Nephron (organoid): ENCODE results near the gene ZNF516.
A peak's percentile ranks its signal among the peaks of the same experiment; 100 is the strongest.

Experiments used
- H3K27ac Mint-ChIP-seq, 3 experiments: 2 replicates each; pipeline ENCODE4 v1.8.0; 2020; ENCODE audit warnings: mixed read lengths in 3 of 3, mild to moderate bottlenecking in 2 of 3, moderate library complexity in 1 of 3
- H3K27me3 Mint-ChIP-seq: 2 replicates; pipeline ENCODE4 v1.8.0; 2021; ENCODE audit warnings: low read depth, mild to moderate bottlenecking, moderate library complexity, mixed read lengths
- H3K36me3 Mint-ChIP-seq: 2 replicates; pipeline ENCODE4 v1.8.0; 2020; ENCODE audit warnings: low read depth, mixed read lengths
- H3K4me1 Mint-ChIP-seq: 2 replicates; pipeline ENCODE4 v1.8.0; 2020; ENCODE audit warnings: mixed read lengths
- H3K4me3 Mint-ChIP-seq, 3 experiments: 2 replicates each; pipeline ENCODE4 v1.8.0; 2020; ENCODE audit warnings: mild to moderate bottlenecking in 3 of 3, mixed read lengths in 3 of 3, moderate library complexity in 2 of 3
- H3K9me3 Mint-ChIP-seq: 2 replicates; pipeline ENCODE4 v1.8.0; 2020; ENCODE audit warnings: mixed read lengths
- CTCF ChIP-seq, 3 experiments: fragments of 200-600 bp; sonication (generic); IDR thresholded peaks; one replicate each; pipeline ENCODE4 v1.5.0; 2021; ENCODE audit warnings: antibody characterized with exemption in 3 of 3; ENCODE audit not compliant: unreplicated experiment in 3 of 3

The ZNF516 gene

GRCh38 chr18:76488190-76488589 is 6.9 kb downstream of the ZNF516 start:
- Mint-ChIP-seq H3K27me3 (no peaks in the 10 kb centered on the region), H3K36me3 (peaks cover 17% of the 10 kb centered on the region), H3K27ac (peak overlapping the region; percentile 73 to 85 (median 82)), H3K9me3 (no peaks in the 10 kb centered on the region), H3K4me1 (peaks cover 75% of the 10 kb centered on the region), H3K4me3 (peak overlapping the region; percentile 70 to 97 (median 75))
- no peak for TF ChIP-seq CTCF (IDR thresholded peaks at IDR 0.05; ENCODE audit: unreplicated experiment in 3 of 3)

GRCh38 chr18:76487782-76488181 is 7.3 kb downstream of the ZNF516 start:
- TF ChIP-seq CTCF (IDR thresholded peaks at IDR 0.05; ENCODE audit: unreplicated experiment in 3 of 3): no peak
- Mint-ChIP-seq H3K9me3 (no peaks in the 10 kb centered on the region), H3K4me3 (peak overlapping the region; percentile 70 to 97 (median 75)), H3K36me3 (peaks cover 18% of the 10 kb centered on the region), H3K4me1 (peaks cover 75% of the 10 kb centered on the region), H3K27me3 (no peaks in the 10 kb centered on the region), H3K27ac (peak overlapping the region; percentile 73 to 85 (median 82))

DNA sequence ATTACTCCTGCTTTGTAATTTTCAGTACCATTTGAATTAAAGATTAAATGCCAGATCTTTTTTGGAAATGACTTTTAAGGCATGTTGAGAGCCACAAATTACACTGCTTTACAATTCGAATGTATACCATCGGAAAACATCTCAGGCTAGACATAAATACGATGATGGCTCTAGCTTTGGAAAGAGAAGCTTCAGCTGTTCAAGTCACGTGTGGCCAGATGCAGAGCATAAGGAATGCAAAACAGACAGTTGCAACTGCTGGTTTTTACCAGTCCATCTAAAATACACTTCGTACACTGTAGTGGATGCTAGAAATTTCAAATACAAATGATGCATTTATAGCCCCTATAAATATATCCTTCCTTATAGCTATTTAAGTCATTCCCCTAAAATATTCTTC is 8.0 kb downstream of the ZNF516 start:
- H3K4me3 Mint-ChIP-seq: peak overlapping the region; percentile 40 to 61 (median 51)
- no peaks in the 10 kb centered on the region for H3K9me3 Mint-ChIP-seq
- peaks cover 82% of the 10 kb centered on the region for H3K4me1 Mint-ChIP-seq
- no peaks in the 10 kb centered on the region for H3K27me3 Mint-ChIP-seq
- H3K36me3 Mint-ChIP-seq: peaks cover 25% of the 10 kb centered on the region
- no peak for TF ChIP-seq CTCF (IDR thresholded peaks at IDR 0.05; ENCODE audit: unreplicated experiment in 3 of 3)
- H3K27ac Mint-ChIP-seq: peak overlapping the region; percentile 72 to 82 (median 74)

DNA sequence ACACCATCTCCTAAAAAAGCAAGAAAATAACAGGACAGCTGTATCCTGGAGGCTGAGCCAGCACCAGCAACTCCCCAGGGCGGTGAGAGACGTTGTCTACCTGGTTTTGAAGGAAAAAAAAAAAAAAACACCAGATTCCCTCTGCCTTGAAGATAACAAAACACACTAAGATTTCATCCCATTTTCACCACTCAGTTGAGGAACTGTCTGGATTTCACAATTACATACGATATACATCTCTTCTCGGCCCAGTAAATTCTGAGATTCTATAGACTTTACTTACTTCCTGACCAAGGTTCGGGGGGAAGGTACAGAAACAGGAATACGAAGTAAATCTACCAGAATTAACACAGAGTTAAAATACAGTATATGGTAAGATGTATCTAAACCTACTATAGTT is 8.5 kb downstream of the ZNF516 start:
- no peak for TF ChIP-seq CTCF (IDR thresholded peaks at IDR 0.05; ENCODE audit: unreplicated experiment in 3 of 3)
- Mint-ChIP-seq H3K4me1 (peaks cover 86% of the 10 kb centered on the region), H3K27me3 (no peaks in the 10 kb centered on the region), H3K36me3 (peaks cover 29% of the 10 kb centered on the region), H3K4me3 (peak overlapping the region; percentile 13 to 61 (median 40)), H3K9me3 (no peaks in the 10 kb centered on the region), H3K27ac (peak overlapping the region; percentile 72 to 82 (median 74))

- H3K9me3 Mint-ChIP-seq: no peaks in the 10 kb centered on the region
- peaks cover 86% of the 10 kb centered on the region for H3K4me1 Mint-ChIP-seq
- H3K27me3 Mint-ChIP-seq: no peaks in the 10 kb centered on the region
- H3K4me3 Mint-ChIP-seq: peak overlapping the region in 2 of 3 experiments; percentile 11 to 35
- TF ChIP-seq CTCF (IDR thresholded peaks at IDR 0.05; ENCODE audit: unreplicated experiment in 3 of 3): no peak
- peak overlapping the region; percentile 63 to 82 (median 74) for H3K27ac Mint-ChIP-seq
- peaks cover 34% of the 10 kb centered on the region for H3K36me3 Mint-ChIP-seq
These were observed 9.0 kb downstream of the ZNF516 start for GRCh38 chr18:76486038-76486437.

GRCh38 chr18:76484749-76485387 is 10.2 kb downstream of the ZNF516 start:
- TF ChIP-seq CTCF (IDR thresholded peaks at IDR 0.05; ENCODE audit: unreplicated experiment in 3 of 3): no peak
- H3K4me3 Mint-ChIP-seq: peak overlapping the region in 1 of 3 experiments; percentile 14

More at GRCh38 chr18:76484749-76485387, 10.2 kb downstream of the ZNF516 start:
- Mint-ChIP-seq H3K9me3 (no peaks in the 10 kb centered on the region), H3K36me3 (peaks cover 35% of the 10 kb centered on the region), H3K27me3 (no peaks in the 10 kb centered on the region), H3K4me1 (peaks cover 77% of the 10 kb centered on the region), H3K27ac (peak overlapping the region; percentile 28 to 84 (median 82))
